Suprapubic skin (tissue), 4 donors: ENCODE data around the gene TSSC4. TPM values are rescaled to one million over a fixed set of nuclear protein-coding genes. Genes with fewer than 3 reads are reported as not detected.
A peak's percentile ranks its signal among the peaks of the same experiment; 100 is the strongest.

Experiments used
- DNase-seq, 2 donors: peaks; one replicate each; pipeline ENCODE4 v3.0.0-alpha.2; 2019; ENCODE audit warnings: low spot score in 2 of 2
- H3K27ac ChIP-seq: fragments of 200-600 bp; sonication (generic); one replicate; pipeline ENCODE4 v1.5.1; 2019
- H3K27me3 ChIP-seq: fragments of 200-600 bp; sonication (generic); one replicate; pipeline ENCODE4 v1.5.1; 2019
- H3K36me3 ChIP-seq: fragments of 200-600 bp; sonication (generic); one replicate; pipeline ENCODE4 v1.5.1; 2019
- H3K4me1 ChIP-seq: fragments of 200-600 bp; sonication (generic); one replicate; pipeline ENCODE4 v1.5.1; 2019
- H3K4me3 ChIP-seq: fragments of 200-600 bp; sonication (generic); one replicate; pipeline ENCODE4 v1.5.1; 2019; ENCODE audit warnings: mild to moderate bottlenecking
- H3K9me3 ChIP-seq: fragments of 200-600 bp; sonication (generic); one replicate; pipeline ENCODE4 v1.5.1; 2019
- CTCF ChIP-seq, 2 donors: fragments of 200-600 bp in 1 of 2; fragments of 450-650 bp in 1 of 2; sonication (generic) in 1 of 2; IDR thresholded peaks; one replicate each; pipeline ENCODE4 v1.5.1; 2016 to 2019; ENCODE audit warnings: antibody characterized with exemption in 2 of 2, mild to moderate bottlenecking in 1 of 2, moderate library complexity in 1 of 2
- EP300 ChIP-seq: sonication (generic); formaldehyde crosslinking; IDR thresholded peaks from one replicate; pipeline ENCODE4 v1.6.1; 2017; ENCODE audit warnings: antibody characterized with exemption
- POLR2A ChIP-seq, 2 donors: fragments of 450-650 bp; IDR thresholded peaks; one replicate each; pipeline ENCODE4 v1.6.1; 2017; ENCODE audit warnings: antibody characterized with exemption in 2 of 2, mild to moderate bottlenecking in 2 of 2, moderate library complexity in 2 of 2
- POLR2AphosphoS5 ChIP-seq, 3 donors: sonication (generic); formaldehyde crosslinking; IDR thresholded peaks; one replicate each; pipeline ENCODE4 v1.6.1; 2017; ENCODE audit warnings: antibody characterized with exemption in 3 of 3
- WGBS: methylation state at CpG from one replicate; pipeline ENCODE4 v1.1.5; 2018; 5-methylcytosine and 5-hydroxymethylcytosine counted together
- total RNA-seq, 4 donors: library from RNA; depleted of rRNA; stranded (reverse); fragments of >200 nt; gene quantifications; one replicate each; pipeline ENCODE4 v1.1.0, GENCODE V29; 2016

Gene TSSC4
- total RNA-seq, 4 donors from 2014 or later: 25.7 to 60.9 (median 51.4) TPM

GRCh38 chr11:2447951-2448650 is 47.6 kb downstream of the TSSC4 start:
- 78% methylated on average over 6 of the region's 10 CpGs for whole genome bisulfite sequencing
- Histone ChIP-seq H3K27me3 (peaks cover 96% of the 10 kb centered on the region), H3K36me3 (no peaks in the 10 kb centered on the region), H3K4me3 (no peak overlapping the region), H3K9me3 (no peaks in the 10 kb centered on the region), H3K4me1 (peaks cover 24% of the 10 kb centered on the region), H3K27ac (no peak overlapping the region)
- peak in 1 of 2 donors; percentile 37 for DNase-seq
- no peak for TF ChIP-seq EP300
- TF ChIP-seq POLR2AphosphoS5 (IDR thresholded peaks at IDR 0.05): no peak
- no peak for TF ChIP-seq CTCF (IDR thresholded peaks at IDR 0.05)
- no peak for TF ChIP-seq POLR2A (IDR thresholded peaks at IDR 0.05)

- H3K9me3 ChIP-seq: no peaks in the 10 kb centered on the region
- 70% methylated on average over 2 of the region's 21 CpGs for WGBS
- TF ChIP-seq EP300 (no peak), CTCF (IDR thresholded peaks at IDR 0.05) (no peak), POLR2A (IDR thresholded peaks at IDR 0.05) (no peak), POLR2AphosphoS5 (IDR thresholded peaks at IDR 0.05) (no peak)
- no peaks in the 10 kb centered on the region for H3K36me3 ChIP-seq
- H3K27ac ChIP-seq: no peak overlapping the region
- H3K27me3 ChIP-seq: peaks cover 93% of the 10 kb centered on the region
- no peak overlapping the region for H3K4me3 ChIP-seq
- peak in 1 of 2 donors; percentile 30 for DNase-seq
- peaks cover 23% of the 10 kb centered on the region for H3K4me1 ChIP-seq
Observed at GRCh38 chr11:2448661-2449547, 48.4 kb downstream of the TSSC4 start.

- Histone ChIP-seq H3K36me3 (no peaks in the 10 kb centered on the region), H3K9me3 (no peaks in the 10 kb centered on the region), H3K27me3 (peaks cover 85% of the 10 kb centered on the region), H3K27ac (no peak overlapping the region), H3K4me3 (no peak overlapping the region), H3K4me1 (peaks cover 16% of the 10 kb centered on the region)
- no peak for TF ChIP-seq CTCF (IDR thresholded peaks at IDR 0.05)
- no peak for TF ChIP-seq POLR2AphosphoS5 (IDR thresholded peaks at IDR 0.05)
- TF ChIP-seq POLR2A (IDR thresholded peaks at IDR 0.05): no peak
- no peak for TF ChIP-seq EP300
- DNase-seq: no peak
- WGBS: 75% methylated on average over 11 of the region's 26 CpGs
Observed at GRCh38 chr11:2449548-2450320, 49.2 kb downstream of the TSSC4 start.

- peaks cover 9% of the 10 kb centered on the region for H3K4me1 ChIP-seq
- H3K9me3 ChIP-seq: no peaks in the 10 kb centered on the region
- H3K27me3 ChIP-seq: peaks cover 77% of the 10 kb centered on the region
- TF ChIP-seq POLR2A (IDR thresholded peaks at IDR 0.05): no peak
- no peak for TF ChIP-seq EP300
- TF ChIP-seq CTCF (IDR thresholded peaks at IDR 0.05): no peak
- TF ChIP-seq POLR2AphosphoS5 (IDR thresholded peaks at IDR 0.05): no peak
- H3K36me3 ChIP-seq: no peaks in the 10 kb centered on the region
- peak in 1 of 2 donors; percentile 56 for DNase-seq
- WGBS: 76% methylated on average over 9 of the region's 19 CpGs
- no peak overlapping the region for H3K4me3 ChIP-seq
- no peak overlapping the region for H3K27ac ChIP-seq
Observed at GRCh38 chr11:2450321-2451041, 49.9 kb downstream of the TSSC4 start.
